HG03432 (cell line): ENCODE results near the gene ZNF385A.
"Not testable (repeated sequence)": the region's sequence is repeated elsewhere in the genome, so short reads cannot be mapped to it uniquely, and the experiment has no call there.

Experiments used
- ATAC-seq: cut with Tn5 transposase; IDR thresholded peaks from one replicate; pipeline ENCODE4 v1.9.1; 2021; ENCODE audit warnings: mild to moderate bottlenecking, moderate library complexity; ENCODE audit not compliant: unreplicated experiment

Gene ZNF385A

DNA sequence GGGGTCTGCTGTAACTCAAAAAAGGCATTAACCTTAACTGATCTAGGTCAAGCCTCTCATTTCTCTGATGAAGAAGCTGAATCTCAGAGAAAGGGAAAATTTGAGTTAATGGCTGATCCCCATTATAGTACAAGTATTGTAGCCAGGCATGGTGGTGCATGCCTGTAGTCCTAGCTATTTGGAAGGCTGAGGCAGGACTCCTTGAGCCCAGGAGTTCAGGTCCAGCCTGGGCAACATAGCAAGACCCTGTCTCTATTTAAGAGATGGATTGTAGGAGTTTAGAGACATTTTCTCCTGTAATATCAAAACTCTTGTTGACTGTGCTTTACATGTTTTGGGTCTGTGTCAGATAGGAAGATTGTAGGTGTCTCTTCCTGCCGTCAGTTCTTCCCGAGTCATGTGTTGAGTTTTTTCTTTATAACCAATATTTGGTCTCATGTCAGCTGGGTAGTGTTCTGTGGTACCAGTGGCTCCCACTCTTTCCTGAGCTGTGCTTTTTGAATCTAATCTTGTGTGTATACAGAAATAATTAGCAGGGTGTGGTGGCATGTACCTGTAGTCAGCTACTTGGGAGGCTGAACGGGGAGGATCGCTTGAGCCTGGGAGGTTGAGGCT lies 51.0 kb downstream of the ZNF385A start:
- ATAC-seq: no peak

DNA sequence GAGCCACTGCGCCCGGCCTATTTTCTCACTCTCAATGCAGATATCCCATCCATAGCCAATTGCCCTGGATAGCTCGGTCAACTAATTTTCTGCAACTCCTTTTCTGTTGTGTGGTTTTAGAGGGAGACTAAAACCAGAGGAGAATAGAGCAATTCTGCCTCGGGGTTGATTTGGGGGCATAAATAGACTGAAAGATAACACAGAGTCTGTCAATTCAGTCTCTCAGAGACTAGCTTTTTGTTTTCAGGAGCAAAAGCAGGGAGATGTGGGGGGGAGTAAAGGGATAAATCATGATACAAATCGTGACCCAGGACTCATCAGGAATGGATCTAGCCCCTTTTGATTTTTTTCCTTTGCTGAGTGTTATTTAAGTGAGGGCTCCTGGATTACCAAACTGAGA lies 53.1 kb downstream of the ZNF385A start:
- ATAC-seq: no peak

- ATAC-seq: no peak
These were observed 54.1 kb downstream of the ZNF385A start for GRCh38 chr12:54330442-54330841.

GRCh38 chr12:54329759-54330158 lies 54.8 kb downstream of the ZNF385A start:
- no peak for ATAC-seq

DNA sequence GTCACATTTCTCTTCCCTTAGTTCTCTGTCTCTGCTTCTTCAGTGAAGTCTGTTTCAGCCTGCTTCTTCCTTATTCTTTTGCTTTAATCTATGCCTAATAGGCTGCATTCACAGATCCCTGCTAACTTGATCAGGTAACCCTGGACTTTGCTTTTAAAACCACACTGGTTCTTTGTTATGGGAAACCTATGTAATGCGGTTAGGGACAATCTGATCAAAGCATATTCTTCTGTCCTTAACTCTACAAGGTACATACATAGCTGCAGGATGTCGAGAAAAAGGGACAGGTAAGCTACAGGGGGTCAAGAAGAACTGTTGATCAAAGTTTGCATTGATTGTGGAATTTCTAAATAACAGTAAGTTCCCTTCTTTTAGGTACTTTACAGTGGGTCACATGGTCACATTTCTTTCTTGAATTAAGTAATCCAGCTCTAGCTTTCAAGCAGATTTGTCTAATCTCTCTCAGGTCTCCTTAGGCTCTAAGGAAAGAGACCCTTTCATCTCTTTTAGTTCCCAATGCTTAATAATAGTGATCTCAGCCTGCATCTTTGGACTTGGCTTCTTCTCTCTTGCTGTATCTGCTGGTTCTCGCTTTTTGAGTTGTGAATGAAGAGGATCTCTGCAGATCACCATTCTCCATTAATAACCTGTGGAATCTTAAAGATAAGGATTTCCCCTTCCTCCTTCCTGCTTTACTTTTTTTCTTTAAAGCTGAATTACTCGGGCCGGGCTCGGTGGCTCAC lies 55.8 kb downstream of the ZNF385A start:
- no peak for ATAC-seq

DNA sequence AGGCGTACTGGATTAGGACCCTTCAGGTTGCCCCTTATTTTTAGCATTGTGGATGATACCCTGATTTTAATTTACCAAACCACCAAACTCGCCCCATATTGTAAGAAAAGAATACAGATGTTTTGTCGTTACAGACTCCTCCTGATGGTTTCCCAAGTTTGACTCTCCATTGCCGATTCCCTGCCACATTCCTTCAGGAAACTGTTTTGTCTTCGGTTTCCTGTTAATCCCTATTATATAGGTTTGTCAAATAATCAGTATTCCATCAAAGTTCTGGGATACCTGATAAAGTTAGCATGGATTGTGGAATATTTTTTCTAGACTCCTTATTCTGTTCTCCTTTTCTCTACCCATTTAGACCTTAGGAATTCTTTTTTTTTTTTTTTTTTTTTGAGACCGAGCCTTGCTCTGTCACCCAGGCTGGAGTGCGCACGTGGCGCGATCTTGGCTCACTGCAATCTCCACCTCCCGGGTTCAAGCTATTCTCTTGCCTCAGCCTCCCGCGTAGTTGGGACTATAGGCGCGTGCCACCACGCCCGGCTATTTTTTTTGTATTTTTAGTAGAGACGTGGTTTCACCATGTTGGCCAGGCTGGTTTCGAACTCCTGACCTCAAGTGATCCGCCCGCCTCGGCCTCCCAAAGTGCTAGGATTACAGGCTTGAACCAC lies 59.0 kb downstream of the ZNF385A start:
- not testable (repeated sequence) for ATAC-seq

DNA sequence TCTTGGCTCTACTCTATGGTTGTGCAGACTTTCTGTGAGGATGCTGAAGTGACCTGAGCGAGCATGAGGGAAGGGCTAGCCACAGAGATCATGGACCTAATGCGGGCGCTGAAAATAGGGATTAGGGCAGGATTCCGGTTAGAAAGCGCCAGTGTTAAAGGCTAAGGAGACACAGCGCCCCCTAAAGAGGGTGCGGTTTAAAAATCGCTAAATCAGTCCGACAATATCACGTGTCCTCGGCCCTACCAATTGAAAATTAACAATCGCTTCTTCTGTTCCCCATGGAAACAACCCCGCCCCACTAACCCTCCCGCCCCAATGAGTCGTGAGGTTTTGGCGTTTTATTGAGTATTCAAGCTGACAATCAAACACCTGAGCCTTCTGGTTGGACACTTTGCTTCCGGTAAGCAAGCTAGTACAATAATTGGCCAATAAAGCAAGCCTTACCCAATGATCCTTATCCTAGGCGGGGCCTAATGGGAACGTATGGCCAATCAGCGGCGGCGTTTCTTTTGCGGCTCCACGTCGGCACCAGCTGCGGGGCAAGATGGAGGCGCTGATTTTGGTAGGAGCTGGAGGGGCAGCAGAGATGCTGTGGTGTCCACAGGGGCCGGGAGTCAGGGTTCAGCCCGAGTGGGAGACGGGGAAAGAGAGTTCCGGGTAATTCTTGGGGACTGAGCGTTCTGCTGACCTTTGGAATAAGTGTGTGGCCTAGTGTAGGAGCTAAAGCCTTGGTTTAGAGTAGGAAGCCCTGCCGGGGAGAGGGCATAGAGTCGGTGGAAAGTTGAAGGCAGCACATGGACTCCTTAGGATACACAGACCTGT lies 59.7 kb downstream of the ZNF385A start, which contains the start of gene COPZ1:
TSS of gene COPZ1 (plus strand) at position 515 of the 825 bp plus-strand sequence. CDS start at position 548, 33 bp downstream.
- ATAC-seq: peak; percentile 99

GRCh38 chr12:54321363-54321762 lies 63.2 kb downstream of the ZNF385A start:
- no peak for ATAC-seq
